ENCODE results near the gene ECM2.

ECM2 gene

GRCh38 chr9:92493749-92494387, 41.9 kb downstream of the ECM2 start:
- TF ChIP-seq CTCF (IDR thresholded peaks at IDR 0.05; ENCODE audit: insufficient read depth, low read depth, low read length, missing control alignments) = no peak
- H3K4me3 ChIP-seq (ENCODE audit: low read depth, low read length) = no peak overlapping the region
- no peak for DNase-seq (ENCODE audit: low read depth)

GRCh38 chr9:92492781-92493401, 42.9 kb downstream of the ECM2 start:
- no peak overlapping the region for H3K4me3 ChIP-seq (ENCODE audit: low read depth, low read length)
- DNase-seq (ENCODE audit: low read depth) = no peak
- TF ChIP-seq CTCF (IDR thresholded peaks at IDR 0.05; ENCODE audit: insufficient read depth, low read depth, low read length, missing control alignments) = no peak

- DNase-seq (ENCODE audit: low read depth) = no peak
- no peak for TF ChIP-seq CTCF (IDR thresholded peaks at IDR 0.05; ENCODE audit: insufficient read depth, low read depth, low read length, missing control alignments)
- no peak overlapping the region for H3K4me3 ChIP-seq (ENCODE audit: low read depth, low read length)
These were observed 46.9 kb downstream of the ECM2 start for GRCh38 chr9:92488681-92489550.

GRCh38 chr9:92486371-92486770, 49.4 kb downstream of the ECM2 start:
- TF ChIP-seq CTCF (IDR thresholded peaks at IDR 0.05; ENCODE audit: insufficient read depth, low read depth, low read length, missing control alignments) = no peak
- H3K4me3 ChIP-seq (ENCODE audit: low read depth, low read length) = no peak overlapping the region
- no peak for DNase-seq (ENCODE audit: low read depth)

GRCh38 chr9:92484563-92484962, 51.2 kb downstream of the ECM2 start:
- no peak for DNase-seq (ENCODE audit: low read depth)
- no peak for TF ChIP-seq CTCF (IDR thresholded peaks at IDR 0.05; ENCODE audit: insufficient read depth, low read depth, low read length, missing control alignments)
- H3K4me3 ChIP-seq (ENCODE audit: low read depth, low read length) = no peak overlapping the region

- TF ChIP-seq CTCF (IDR thresholded peaks at IDR 0.05; ENCODE audit: insufficient read depth, low read depth, low read length, missing control alignments) = no peak
- H3K4me3 ChIP-seq (ENCODE audit: low read depth, low read length) = no peak overlapping the region
- DNase-seq (ENCODE audit: low read depth) = no peak
These were observed 51.9 kb downstream of the ECM2 start for GRCh38 chr9:92483627-92484545.
